HS-27A (cell line): ENCODE results near the gene BAX.

Experiments used
- DNase-seq: peaks from one replicate; pipeline ENCODE4 v3.0.0-alpha.2; 2012; ENCODE audit warnings: low read depth, missing footprints

BAX gene

DNA sequence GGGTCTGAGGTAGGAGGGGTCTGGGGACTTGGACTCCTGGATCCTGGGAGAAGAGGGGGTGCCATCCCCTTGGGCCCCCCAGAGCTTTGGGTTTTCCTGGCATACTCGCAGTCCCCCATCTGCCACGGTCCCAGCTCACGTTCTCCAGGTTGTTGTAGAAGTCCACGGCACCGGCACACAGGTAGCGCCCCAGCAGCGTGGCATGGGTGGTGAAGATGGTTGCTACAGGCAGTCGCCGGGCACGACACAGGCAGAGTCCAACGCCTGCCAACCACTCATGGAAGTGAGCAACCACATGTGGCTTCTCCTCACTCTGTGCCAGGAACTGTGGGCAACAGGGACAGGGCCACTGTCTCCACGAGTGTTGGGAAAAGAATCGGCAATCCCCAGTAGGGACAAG, 31.0 kb downstream of the BAX start:
- DNase-seq, result no peak

DNA sequence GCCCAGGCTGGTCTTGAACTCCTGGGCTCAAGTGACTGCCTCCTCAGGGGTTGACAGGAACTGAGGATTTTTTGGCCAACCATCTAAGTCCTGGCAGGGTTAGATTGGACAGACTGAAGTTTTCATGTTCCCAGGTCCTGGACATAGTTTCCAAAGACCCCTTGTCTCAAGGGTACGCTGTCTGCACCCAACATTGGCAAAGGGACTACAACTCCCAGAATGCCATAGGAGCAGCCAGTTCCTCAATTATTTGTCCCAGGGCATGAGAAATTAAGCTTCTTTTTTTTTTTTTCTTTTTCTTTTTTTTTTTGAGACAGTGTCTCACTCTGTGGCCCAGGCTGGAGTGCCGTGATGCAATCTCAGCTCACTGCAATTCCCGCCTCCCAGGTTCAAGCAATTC, 31.5 kb downstream of the BAX start:
- DNase-seq, result no peak

DNA sequence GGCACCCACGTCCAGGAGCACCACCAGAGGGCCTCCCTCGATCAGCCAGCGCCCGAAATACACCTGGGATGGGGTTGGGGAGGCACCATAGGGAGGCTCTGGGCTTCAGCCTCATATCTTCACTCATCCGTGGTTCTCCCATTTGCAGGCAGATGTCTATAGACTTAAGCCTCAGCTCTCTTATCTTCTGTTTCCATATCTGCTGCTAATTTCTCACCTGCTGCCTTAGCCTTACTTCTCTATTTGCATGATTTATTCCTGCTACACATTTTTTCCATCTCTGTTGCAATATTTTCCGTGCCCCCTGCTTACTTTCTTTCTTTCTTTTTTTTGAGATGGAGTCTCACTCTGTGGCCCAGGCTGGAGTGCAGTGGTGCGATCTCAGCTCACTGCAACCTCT, 32.6 kb downstream of the BAX start:
- DNase-seq, result no peak

DNA sequence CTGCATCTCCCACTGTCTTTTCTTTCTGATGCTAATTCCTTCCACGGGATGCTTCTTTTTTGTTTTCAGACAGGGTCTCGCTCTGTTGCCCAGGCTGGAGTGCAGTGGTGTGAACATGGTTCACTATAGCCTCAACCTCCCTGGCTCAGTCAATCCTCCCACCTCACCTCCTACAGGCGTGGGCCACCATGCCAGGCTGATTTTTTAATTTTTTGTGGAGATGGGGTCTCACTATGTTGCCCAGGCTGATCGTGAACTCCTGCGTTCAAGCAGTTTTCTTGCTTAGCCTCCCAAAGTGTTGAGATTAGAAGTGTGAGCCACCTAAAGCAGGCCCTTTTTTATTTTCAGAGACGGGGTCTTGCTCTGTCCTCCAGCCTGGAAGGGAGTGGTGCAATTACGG, 33.6 kb downstream of the BAX start:
- no peak for DNase-seq

DNA sequence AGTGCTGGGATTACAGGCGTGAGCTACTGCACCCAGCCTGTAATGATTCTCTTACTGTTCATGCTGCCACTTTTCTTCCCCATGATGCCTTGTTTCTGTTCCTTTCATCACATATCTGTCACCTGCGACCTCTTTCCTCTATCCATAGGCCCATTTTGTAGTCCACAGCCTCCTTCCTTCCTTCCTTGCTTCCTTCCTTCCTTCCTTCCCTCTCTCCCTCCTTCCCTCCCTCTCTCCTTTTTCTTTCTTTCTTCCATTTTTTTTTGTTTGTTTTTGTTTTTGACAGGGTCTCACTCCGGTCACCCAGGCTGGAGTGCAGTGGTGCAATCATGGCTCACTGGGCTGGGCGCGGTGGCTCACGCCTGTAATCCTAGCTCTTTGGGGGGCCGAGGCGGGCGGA, 34.2 kb downstream of the BAX start:
- DNase-seq, result no peak

DNA sequence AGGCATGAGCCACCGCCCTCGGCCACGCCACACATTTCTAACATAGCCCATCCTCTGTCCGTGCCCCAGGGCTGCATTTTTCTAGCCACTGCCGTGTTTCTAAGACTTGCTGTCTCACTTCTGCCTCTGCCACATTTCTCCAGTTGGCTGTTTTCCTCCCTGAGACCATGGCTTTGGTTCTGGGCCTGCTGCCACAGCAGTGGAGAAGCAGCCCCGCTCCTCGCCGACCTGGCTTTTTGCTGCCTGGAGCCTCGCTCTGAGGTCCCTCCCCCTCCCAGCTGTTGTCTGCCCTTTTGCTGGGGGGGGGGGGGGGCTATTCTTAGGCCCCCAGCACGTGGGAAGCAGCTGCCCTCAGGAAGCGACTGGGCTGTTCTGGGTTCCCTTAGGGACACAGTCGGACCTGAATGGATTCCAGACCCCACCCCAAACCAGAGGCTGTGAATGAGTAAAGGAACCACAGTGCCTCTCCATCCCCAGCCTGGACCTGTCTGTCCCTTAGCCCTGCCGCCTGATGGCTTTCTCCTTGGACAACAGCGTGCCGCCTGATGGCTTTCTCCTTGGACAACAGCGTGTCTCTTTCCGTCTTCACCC, 35.1 kb downstream of the BAX start:
- no peak for DNase-seq

DNA sequence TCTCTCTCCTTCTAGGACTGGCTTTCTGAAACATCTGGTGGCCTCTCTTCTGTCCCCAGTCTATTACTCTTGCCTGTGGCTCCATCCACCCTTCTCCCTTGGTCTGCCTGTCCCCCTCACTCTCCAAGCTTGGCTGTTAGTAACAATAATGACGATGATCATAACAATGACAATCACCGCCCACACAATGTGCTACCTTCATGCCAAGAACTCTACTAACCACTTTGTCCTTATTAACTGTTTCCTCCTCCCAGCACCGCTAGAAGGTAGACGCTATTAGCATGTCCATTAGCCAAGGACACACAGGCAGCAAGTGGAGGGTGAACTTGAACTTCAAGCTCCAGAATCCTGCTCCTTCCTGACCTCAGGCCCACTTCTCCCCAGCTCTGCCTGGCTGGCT, 35.7 kb downstream of the BAX start:
- no peak for DNase-seq

DNA sequence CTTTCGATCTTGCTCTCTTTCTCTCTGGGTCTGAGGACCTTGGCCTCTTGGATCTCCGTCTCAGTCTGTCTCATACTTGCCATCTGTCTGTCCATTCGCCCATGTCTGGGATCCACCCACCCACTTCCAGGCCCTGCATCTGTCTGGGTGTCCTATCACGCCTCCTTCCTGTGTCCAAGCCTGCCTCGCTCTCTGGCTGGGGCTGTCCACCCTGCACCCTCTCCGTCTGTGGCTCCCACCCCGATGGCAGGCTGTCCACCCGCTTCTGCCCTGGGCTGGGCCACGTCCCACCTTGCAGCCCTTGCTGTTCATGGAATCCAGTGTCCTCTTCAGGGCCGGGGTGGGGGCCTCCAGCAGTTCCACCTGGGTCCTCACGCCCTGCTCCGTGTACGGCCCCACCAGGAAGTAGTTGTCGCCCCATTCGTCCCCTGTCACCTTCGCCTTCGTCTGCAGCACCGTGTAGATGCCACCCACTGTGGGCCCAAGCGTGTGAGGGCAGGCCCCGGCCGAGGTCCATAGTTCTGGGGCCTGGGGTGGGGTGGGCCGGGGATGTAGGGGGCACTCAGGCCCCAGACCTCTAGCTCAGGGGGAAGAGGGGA, 36.4 kb downstream of the BAX start:
- no peak for DNase-seq

DNA sequence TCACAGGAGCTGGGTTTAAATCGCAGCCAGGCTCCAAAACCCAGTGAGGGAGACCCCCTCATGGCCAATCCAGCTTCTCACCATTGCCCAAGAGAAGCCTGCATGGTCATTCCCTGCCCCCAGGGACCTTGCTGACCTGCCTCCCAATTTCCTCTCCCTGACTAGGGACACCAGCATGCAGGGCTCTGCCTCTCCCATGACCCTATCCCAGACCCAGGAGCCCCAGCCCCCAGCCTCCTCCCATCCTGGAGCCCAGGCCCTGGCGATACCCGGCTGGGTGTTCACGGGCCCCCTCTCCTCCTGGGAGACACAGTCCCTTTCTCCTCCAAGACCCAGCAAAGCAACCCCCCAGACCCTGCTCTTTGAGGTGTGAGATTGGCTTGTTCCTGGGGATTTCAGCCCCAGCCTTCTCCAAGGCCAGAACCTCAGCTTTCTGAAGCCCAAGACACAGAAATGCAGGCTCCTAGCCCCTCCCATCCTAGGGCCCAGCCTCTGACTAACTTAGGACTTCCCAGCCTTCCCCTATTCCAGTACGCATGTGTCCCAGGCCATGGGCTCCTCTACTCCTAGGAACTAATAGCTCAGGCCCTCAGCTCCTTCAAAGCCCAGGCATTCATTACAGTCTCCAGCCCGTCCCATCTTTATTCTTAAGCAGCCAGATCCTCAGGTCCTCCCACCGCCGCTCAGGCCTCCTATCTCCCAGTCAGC, 37.4 kb downstream of the BAX start:
- no peak for DNase-seq

DNA sequence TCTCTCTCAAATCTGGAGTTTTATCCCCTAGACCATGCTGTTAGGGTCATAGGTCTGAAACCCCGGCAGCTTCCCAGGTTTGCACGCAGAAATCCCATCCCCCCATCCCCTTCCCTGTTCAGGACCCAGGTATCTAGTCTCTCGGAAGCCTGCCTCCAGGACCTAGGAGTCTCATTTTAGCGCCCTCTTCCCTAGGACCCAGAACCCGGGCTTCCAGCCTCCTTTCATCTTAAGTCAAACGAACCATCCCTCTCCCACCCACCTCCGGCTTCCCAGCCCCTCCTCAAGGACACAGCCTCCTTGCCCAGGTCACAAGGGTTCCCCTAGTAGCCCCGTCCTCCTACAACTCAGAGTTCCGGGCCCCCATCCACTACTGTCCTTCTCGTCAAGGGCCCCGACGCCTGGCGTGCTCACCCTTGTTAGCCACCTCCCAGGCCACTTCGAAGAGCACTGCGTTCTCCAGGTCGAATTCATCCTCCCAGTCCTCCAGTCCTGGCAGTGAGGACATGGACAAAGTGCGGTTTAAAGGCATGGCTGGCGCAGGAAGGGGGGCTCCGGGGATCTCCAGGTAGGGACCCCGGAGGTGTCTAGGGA, 38.0 kb downstream of the BAX start:
- no peak for DNase-seq

DNA sequence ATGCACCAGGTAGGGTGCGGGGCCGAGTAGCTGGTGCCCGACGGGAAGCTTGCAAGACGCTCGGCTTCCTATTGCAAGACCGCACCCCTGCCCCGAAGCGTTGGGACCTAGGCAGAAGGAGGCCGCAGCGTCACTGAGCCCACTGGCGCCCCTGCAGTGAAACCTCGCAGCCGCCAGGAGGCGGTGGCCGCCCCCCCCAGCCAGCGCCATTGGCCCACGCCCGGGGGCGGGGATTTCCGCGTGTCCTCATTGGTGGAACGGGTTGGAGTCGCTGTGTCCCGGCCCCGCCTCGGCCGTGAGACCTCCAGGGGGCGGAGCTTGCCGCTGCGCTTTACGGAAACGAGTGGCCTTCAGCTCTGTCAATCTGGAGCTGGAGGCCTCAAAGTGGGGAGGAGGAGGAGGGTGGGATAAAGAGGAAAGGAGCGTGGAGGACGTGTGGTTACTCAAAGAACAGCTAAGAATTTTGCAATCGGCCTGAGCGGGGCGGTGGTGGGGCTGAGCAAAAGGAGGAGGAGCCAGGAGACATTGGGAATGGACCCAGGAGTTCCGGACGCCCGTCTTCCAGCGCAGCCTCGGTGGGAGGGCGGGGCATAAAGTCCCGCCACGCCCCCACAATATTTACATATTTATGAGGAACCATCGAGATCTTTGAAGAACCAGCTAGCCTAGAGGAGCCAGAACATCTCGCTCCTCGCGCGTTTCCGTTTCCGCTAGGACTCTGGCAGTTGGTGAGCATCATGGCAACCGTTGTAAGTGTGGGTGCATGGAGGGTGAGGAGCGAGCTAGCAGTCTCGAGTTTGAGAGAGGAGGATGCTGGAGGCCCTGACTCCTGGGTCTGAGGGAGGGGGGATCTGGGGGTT, 38.7 kb downstream of the BAX start, which contains the start of the genes GYS1 and RUVBL2:
Gene GYS1 (minus strand): TSS at position 135 of the 860 bp plus-strand sequence. CDS start 197 bp downstream, outside the sequence.
Gene RUVBL2 (plus strand): TSS at position 713 of the 860 bp plus-strand sequence. CDS start 25 bp downstream, at position 738.
- DNase-seq, result peak; percentile 99

DNA sequence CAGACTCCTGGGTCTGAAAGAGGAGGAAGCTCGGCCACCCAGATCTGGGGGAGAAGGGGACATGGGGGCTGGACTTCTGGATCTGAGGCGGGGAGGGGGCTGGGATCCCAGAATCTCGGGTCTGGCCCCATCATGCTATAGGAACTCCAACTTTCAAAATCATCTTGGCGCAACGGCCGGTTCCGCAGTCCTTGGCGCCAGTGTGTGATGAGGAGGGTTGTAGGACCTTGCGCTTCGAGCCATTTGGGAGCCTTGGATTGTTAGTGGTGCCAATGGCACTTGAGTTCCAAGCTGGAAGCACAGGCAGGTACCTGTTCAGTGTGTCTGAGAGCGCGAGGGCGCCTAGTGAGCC, 39.3 kb downstream of the BAX start:
- no peak for DNase-seq

DNA sequence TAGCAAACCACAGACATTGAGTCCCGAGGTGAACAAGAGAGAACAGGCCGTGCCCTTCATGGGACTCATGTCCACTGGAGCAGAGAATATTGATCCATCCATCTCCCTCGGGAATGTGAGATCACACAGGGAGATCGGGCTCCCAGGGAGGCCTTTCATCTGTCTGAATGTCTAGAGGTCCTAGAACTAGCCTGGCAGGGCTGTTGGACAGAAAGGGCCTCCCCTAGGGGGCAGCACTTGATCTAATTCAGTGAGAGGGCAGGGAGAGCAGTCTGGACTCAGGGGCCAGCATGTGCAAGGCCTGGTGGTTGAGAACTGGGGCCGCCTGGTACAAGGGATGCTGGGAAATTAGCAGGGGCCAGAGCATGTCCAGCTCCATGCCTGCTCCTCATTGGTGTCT, 43.3 kb downstream of the BAX start:
- no peak for DNase-seq

DNA sequence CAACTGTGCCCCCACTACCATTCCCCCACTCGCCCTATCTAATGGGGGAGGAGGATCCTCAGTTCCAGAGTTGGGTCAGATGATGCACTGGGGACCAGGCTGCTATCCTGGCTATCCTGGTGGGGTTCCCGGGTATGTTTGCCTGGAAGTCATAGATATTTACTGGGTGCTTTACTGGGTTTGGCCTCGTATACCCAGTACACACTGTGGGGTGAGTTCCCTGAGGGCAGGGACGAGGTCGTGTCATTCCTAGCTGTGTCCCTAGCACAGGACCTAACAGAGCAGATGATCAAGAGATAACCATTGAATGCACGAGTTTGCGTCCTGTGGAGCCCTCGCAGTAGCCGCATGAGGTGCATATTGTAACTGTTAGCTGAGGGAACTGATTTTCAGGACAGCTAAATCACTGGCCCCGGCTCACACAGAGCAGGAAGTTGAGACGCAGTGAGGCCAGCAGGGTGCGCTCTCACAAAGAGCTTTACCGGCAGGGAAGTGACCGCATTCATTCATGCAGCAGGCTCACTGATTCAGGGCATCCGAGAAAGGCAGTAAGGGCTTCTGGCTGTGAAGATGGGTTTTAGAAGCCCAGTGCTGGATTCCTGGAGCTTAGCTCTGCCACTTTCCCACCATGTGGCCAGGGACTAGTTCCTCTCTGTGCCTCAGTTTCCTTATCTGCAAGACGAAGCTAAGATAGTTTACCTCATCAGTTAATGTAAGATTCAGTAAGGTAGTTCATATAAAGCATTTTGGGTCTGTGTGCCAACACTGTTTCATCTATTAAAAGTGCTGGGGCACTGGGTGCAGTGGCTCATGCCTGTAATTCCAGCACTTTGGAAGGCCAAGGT, 45.0 kb downstream of the BAX start:
- no peak for DNase-seq

DNA sequence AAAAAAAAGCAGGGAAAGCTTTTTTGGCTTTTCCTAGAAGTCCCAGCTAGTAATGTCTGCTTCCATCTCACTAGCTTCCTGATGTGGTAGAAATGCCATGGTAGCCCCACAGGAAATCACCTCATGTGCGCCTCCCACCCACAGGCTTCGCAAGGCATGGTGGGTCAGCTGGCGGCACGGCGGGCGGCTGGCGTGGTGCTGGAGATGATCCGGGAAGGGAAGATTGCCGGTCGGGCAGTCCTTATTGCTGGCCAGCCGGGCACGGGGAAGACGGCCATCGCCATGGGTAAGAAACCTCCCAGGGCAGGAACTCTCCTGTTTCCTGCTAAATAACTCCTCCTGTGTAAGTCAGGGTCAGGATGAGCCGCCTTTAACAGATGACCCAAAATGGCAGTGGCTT, 49.5 kb downstream of the BAX start:
- DNase-seq, result no peak

DNA sequence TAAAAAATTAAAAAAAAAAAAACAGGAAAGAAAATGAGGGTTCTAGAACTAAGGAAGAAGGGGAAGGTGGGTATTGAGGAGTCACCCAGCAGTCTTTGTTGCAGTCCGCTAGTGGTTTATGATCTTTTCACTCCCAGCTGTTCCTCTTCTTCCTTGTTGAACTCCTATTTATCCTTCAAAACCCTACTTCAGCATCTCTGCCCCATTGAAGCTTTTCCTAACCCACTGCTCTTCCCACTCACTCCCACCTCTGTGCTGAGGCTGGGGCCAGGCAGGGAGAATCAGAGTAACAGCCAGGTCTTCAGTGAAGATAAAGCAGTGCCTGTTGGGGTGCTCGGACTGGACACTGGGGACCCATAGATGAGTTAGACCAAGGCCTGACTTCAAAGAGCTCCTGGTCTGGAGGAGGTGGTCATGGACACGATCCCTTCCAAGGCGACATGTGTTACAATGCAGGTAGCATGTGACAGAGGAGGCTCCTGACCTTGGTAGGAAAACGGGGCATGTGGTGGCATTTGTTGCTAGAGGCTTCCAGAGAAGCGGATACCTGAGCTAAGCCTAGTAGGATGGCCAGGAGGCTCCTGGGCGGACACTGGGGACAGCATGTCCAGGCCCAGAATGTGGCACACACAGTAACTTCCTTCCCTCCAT, 50.4 kb downstream of the BAX start:
- DNase-seq, result no peak

DNA sequence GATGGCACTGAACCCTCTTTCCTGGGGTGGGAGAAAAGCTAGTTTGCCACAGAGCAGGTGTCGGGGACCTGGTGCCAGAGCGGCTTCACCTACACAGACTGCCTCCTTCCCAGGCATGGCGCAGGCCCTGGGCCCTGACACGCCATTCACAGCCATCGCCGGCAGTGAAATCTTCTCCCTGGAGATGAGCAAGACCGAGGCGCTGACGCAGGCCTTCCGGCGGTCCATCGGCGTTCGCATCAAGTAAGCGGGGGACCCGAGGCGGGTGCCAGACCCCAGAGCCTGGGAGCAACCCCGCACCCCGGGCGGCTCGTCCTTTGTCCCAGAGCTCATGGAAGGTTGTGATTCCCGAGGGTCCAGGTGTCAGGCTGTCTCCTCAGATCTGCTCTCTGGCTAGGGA, 52.2 kb downstream of the BAX start:
- DNase-seq, result no peak

DNA sequence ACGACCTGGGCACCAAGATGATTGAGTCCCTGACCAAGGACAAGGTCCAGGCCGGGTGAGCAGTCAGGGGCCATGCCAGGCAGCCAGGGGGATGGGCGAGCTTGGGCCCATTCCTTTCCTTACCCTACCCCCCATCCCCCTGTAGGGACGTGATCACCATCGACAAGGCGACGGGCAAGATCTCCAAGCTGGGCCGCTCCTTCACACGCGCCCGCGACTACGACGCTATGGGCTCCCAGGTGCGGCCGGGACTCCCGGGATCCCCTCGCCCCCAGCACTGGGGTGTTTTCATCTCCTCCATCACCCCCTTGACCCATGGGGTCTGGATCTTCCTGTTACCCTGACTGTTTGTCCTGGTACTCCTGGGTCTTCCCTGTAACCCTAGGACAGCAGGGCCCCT, 55.2 kb downstream of the BAX start:
- no peak for DNase-seq

DNA sequence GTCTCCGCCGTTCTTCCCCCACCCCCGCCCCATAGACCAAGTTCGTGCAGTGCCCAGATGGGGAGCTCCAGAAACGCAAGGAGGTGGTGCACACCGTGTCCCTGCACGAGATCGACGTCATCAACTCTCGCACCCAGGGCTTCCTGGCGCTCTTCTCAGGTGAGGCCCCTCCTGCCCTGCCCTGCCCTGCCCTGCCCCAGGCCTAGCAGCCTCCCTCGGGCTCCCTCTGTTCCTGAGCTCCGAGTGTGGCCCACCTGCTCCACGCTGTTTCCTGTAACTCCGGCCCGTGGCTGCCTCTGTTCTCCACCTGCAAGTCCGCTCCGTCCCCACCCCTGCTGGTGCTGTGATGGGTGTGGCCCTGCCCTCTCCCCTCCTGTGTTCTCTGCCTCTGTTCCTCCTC, 55.8 kb downstream of the BAX start:
- no peak for DNase-seq

DNA sequence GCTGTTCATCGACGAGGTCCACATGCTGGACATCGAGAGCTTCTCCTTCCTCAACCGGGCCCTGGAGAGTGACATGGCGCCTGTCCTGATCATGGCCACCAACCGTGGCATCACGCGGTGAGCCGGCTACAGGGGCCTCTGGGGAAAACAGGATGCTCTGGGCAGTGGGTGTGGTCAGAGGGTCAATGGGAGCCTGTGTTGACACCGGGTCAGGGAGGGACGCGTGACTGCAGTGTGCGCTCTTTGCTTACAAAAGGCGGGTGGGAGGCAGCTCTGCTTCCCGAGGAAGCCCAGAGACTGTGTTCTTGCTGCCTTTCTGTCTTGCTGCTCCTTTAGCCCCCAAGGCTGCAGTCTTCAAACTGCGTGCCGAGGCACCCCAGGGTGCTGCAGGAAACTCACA, 56.5 kb downstream of the BAX start:
- no peak for DNase-seq
